22Rv1 (cell line): ENCODE results near the gene RPS6KA6.

Experiments used
- CTCF ChIP-seq: fragments of 450-650 bp; IDR thresholded peaks from 2 replicates; pipeline ENCODE4 v1.5.1; 2017; ENCODE audit warnings: mild to moderate bottlenecking
- ZFX ChIP-seq: fragments of 450-650 bp; IDR thresholded peaks from 2 replicates; pipeline ENCODE4 v1.6.1; 2017; ENCODE audit warnings: antibody characterized with exemption, borderline replicate concordance

GRCh38 chrX:84189125-84189524 is 1.1 kb upstream of the RPS6KA6 start:
- TF ChIP-seq CTCF, result no peak
- no peak for TF ChIP-seq ZFX
